ENCODE results near the gene ERC2.

ERC2 gene

GRCh38 chr3:55984626-55985025 lies 483.6 kb downstream of the ERC2 start:
- DNase-seq (ENCODE audit: low spot score): no peak

- DNase-seq (ENCODE audit: low spot score): no peak
Observed at GRCh38 chr3:55978953-55979352, 489.3 kb downstream of the ERC2 start.

DNA sequence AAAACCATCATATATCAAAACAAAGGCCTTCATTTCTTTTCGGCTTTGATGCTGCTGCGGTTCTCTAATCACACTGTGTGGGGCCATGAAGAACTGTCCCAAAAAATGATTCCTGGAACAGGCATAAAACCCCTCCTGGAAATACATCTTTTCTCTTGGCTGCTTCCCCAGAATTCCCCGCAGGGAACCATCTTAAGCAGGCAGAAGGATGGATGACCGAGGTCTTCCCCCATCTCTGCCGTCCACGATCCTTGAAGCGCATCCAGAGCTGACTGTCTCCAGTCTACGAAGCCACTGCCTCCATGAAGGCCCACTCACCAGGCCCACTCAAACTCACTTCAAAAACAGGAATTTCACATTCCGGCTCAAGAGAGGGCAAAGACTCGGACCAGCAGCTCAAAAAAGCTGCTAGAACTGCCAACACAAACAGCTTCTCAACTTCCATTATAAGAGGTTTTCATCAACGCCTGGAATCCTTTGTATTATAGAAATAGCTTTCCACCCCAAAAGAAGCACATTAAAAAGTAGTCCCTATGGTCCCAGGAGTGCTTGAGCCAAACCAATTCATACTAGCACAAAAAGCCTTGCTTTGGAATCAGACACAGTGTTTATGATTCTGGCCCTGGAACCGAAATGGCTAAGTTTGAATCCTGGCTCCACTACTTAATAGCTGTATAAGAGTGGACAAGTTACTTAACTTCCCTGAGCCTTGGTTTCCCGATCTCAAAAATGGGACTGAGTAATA lies 493.7 kb downstream of the ERC2 start:
- DNase-seq (ENCODE audit: low spot score): no peak

- DNase-seq (ENCODE audit: low spot score): no peak
Observed at GRCh38 chr3:55969634-55970033, 498.6 kb downstream of the ERC2 start.

DNA sequence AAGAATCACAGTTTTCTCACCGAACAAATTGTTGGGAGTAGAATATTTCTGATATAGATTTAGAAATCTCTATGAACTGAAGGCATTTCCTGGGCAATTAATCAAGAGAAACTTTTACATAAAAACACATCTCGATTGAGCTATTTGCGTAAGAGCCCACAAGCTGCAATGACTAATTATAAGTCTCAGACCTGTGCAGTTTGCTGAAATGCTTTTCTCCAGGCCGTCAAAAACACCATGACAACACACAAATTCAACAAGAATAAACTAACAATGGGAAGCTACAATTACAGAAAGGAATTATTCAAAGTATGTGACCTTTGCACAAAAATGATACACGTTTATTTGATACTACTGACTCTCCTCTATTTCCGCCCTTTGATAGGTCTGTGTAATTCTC lies 499.9 kb downstream of the ERC2 start:
- no peak for DNase-seq (ENCODE audit: low spot score)

DNA sequence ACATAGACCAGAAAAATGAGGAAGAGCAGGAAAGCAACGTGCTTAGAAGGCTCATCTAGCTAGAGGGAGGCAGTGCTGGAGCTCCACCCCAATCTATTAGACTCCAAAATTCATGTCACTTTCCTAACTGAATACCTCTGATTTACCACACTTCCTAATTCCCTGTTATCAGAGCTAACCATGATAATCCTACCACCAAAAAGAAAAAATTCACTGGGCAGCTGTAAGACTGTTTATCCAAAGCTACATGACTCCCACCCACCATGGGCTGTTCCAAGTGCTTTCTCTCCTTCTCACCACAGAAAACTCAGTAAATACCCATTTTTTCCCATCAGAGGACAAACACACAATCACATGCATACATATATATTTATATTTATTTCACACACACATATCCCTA lies 501.7 kb downstream of the ERC2 start:
- no peak for DNase-seq (ENCODE audit: low spot score)

GRCh38 chr3:55965776-55966175 lies 502.5 kb downstream of the ERC2 start:
- DNase-seq (ENCODE audit: low spot score): no peak

- no peak for DNase-seq (ENCODE audit: low spot score)
Observed at GRCh38 chr3:55964491-55964985, 503.7 kb downstream of the ERC2 start.

GRCh38 chr3:55963601-55964000 lies 504.7 kb downstream of the ERC2 start:
- no peak for DNase-seq (ENCODE audit: low spot score)

DNA sequence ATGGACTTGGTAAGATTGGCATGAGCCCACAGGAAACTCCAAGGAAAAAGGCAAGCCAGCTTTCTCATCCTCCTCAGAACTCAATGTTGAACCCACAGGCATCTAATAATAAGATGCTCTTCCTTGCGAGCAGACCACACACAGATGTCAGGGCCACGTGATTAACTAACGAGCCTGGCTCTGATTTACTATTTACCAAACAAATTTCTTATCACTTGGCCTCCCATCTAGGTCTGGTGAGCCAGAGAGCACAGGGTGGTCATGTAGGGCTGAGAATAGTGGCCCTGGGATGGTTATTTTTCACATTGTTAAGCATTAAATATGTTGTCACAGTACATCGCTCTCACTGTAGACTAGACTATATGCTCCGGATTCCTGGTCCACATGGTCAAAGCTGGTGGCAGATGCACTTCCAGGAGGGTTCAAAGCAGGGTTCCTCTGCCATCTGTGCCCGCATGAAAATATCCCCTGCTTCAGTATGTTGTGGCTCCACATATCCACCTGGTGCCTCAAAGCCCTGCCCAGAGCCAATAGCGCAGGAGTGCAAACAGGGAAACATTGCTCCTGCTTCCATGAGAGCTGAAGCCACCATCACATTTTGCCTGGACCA lies 508.7 kb downstream of the ERC2 start:
- DNase-seq (ENCODE audit: low spot score): no peak

DNA sequence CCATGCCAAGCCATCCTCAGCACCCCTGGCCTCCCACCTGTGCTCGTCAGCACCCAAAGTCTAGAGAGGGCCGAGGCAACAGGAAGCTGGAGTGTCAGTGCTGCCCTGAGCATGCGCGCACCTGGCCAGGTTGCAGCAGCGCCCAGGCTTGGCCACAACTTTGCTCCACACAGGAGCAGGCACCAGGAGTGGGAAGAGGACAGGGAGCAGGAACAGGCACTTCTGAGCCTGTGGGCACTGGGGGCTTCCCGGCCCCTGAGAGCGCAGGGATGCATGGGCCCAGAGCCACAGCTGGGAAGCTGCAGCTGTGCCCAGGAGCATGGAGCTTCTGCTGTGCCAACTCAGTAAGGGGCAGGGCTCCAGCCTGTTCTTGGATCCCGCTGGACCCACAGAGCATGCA lies 509.7 kb downstream of the ERC2 start:
- no peak for DNase-seq (ENCODE audit: low spot score)

DNA sequence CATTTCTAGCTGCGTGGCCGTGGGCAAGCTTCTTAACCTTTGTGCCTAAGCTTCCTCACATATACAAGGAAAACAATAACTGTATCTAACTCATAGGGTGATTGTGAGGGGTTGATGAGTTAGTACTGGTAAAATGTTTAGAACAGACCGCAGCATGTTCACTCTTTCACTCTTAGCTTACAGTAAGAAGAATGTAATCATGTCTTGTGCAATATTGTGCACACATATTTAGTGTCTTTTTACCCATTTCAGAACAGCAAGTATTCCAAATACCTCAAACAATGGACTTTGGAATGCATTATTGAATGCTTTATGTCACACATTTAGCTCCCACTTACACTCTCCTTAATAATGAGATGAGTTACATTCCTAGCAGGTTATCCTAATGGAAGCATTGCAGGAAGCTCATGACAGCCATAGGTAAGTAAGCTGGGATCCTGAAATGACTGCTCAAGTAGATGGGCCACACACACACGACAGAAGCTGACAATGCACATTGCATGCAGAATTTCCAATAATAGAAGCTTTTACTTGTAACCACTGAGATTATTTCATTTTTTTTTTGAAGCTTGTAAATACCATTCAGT lies 512.3 kb downstream of the ERC2 start:
- no peak for DNase-seq (ENCODE audit: low spot score)

GRCh38 chr3:55951388-55951787 lies 516.9 kb downstream of the ERC2 start:
- DNase-seq (ENCODE audit: low spot score): no peak

- no peak for DNase-seq (ENCODE audit: low spot score)
Observed at GRCh38 chr3:55947406-55947805, 520.9 kb downstream of the ERC2 start.

DNA sequence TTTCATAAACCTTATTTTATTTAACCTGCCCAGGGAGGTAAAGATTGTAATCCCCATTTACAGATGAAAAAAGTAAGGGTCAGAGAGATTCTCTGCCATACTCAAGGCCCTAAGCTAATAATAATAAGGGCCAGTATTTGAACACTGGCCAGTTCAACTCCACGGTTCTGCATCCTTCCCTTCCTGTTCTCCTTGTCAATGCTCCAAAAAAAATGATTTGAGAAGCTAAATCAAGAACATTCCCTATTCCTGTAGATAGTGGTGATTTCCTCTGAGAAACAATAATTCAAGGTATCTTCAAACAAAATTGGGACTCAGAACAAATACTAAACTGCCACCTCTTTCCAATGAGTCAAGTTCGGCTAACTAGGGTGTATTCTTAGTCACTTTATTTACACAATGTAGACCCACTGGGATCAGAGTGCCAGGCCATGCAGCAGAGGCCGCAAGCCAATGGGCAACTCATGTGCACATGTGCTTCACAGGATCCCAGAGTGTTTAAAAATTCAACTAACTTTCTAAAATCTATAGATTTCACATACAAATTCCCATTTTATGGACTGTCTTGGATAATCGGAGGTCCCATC lies 521.6 kb downstream of the ERC2 start:
- no peak for DNase-seq (ENCODE audit: low spot score)

DNA sequence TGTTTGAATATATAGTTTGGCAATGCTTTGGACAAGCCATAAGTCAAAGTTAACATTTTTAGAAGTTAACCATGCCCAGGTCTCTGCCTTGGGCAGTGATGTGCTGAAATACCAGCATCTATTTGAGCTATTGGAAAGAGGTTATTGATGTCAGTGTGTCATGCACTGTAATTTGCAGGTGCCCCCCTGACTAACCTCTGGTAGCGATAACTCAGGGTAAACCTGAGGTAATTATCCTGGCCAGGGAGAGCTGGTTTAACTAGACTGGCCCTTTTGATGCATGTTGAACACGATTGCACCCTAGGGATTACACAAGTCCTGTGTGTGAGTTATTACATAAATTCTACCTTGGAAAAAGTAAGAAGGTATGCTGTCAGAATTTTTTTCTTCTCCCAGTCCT lies 525.4 kb downstream of the ERC2 start:
- no peak for DNase-seq (ENCODE audit: low spot score)

DNA sequence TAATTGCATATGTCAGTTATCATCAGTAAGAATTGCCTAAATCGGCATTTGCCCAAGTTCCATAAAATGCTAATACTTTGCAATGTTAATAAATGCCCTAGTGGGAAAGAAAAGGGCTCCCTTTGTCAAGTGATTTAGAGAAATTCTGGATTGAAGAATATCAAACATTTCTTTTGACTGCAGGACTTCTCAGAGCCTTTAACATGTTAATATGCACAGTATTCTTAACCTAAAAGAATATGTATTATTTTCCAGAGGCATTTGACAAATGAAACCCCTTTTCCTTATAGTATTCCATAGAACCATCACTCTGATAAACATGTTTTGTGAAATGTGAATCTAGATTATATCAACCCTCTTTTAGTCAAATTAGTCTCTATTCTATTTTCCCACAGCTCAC lies 529.0 kb downstream of the ERC2 start:
- no peak for DNase-seq (ENCODE audit: low spot score)

- no peak for DNase-seq (ENCODE audit: low spot score)
Observed at GRCh38 chr3:55937301-55937700, 531.0 kb downstream of the ERC2 start.

GRCh38 chr3:55936549-55937052 lies 531.7 kb downstream of the ERC2 start:
- DNase-seq (ENCODE audit: low spot score): no peak

DNA sequence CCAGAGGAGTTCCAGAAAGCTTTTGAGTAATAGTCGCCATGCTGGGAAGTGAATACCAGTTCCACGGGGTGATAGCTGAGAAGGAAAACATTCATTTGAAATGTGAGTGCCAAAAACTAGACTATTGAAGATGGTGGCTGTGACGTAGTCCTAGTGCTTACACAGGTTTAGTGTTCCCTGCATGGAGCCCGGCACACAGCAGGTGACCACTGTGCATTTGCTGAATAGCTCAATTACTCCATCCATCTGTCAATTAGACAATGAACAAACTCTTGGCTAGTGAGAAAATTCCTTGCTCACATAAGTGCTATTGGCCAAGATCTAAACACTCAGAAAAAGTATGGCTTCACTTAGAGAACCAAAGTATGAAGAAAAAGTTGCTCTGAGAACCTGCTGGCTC lies 533.0 kb downstream of the ERC2 start:
- DNase-seq (ENCODE audit: low spot score): no peak

DNA sequence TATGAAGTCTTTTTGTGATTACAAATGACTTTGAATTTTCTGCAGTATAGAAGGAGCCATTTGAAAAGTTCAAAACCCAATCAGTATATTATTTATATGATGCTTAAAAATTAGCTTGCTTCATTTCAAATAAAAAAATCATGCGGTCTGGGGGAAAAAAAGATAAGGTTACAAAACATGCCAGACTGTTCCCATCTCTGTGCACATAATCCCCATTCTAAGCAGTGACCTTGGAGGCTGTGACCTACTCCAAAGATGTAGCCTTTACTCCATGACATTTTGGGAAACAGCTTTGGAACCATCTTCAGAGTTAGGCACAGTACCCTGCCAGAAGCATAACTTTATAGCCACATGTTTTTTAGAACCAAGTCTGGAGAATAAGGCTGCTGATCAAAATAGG lies 533.5 kb downstream of the ERC2 start:
- DNase-seq (ENCODE audit: low spot score): no peak

DNA sequence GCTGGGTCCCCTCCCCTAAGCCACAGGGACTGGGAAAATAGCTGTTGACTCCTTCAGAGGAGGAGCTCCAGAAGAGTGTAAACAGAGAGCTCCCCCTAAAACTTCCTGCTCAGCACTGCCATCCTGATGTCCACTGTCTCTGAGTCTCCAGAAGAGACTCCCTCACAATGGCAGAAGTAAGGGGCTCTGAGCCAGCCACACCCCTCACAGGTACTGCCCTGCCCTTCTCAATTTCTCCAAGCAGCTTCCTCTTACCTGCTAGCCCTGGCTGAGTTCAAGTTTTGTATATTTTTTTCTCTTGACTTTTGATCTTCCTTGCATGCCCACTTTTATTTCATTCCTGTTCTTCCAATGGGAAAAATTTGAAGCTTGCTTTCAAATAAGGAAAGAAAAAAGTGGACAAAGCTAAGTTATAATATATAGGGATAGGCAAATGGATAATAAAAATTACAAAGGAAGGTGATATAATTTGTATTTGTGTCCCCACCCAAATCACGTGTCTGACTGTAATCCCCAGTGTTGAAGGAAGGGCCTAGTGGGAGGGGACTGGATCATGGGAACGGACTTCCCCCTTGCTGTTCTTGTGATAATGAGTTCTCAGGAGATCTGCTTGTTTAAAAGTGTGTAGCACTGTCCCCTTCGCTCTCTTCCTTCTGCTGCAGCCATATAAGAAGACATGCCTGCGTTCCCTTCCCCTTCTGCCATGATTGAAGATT lies 539.0 kb downstream of the ERC2 start:
- no peak for DNase-seq (ENCODE audit: low spot score)

Measured in AG08396 (cell line).